ENCODE data around the gene PPP2R5C. TPM values are rescaled to one million over a fixed set of nuclear protein-coding genes. Genes with fewer than 3 reads are reported as not detected.

Gene PPP2R5C
- total RNA-seq, 1 experiment from 2014 or later = 93.0 TPM

GRCh38 chr14:101714394-101714793 is 47.1 kb upstream of the PPP2R5C start:
- Histone ChIP-seq H3K79me1 (ENCODE audit: insufficient read depth, low read depth, low read length, poor library complexity, severe bottlenecking) (no peaks in the 10 kb centered on the region), H3K23ac (ENCODE audit: insufficient read length, low read depth, low read length) (no peak overlapping the region), H2AK5ac (ENCODE audit: insufficient read length, low read length) (no peak overlapping the region), H4K8ac (replicated peaks; ENCODE audit: insufficient read length, low read depth, low read length) (no peak overlapping the region), H3K4ac (ENCODE audit: low read depth, low read length) (no peak overlapping the region), H3K14ac (ENCODE audit: insufficient read depth, low read length) (no peak overlapping the region), H4K20me1 (ENCODE audit: control insufficient read depth, insufficient read depth, insufficient read length) (no peaks in the 10 kb centered on the region), H2BK15ac (ENCODE audit: low read depth, low read length) (no peak overlapping the region), H3K79me2 (ENCODE audit: insufficient read depth, low read length) (no peaks in the 10 kb centered on the region), H3K18ac (ENCODE audit: insufficient read length, low read depth, low read length) (no peak overlapping the region), H3K27ac (ENCODE audit: insufficient read length, low read depth, low read length) (no peak overlapping the region), H3K4me2 (ENCODE audit: insufficient read depth, insufficient read length, low read length) (no peak overlapping the region), H3T11ph (ENCODE audit: low read length) (no peak overlapping the region), H3K23me2 (ENCODE audit: insufficient read length, low read depth, low read length, poor library complexity, severe bottlenecking) (no peaks in the 10 kb centered on the region), H2AFZ (ENCODE audit: low read length) (no peak overlapping the region), H3K56ac (ENCODE audit: insufficient read length, low read depth, low read length) (no peak overlapping the region), H3K9me3 (ENCODE audit: control insufficient read depth, low read depth, low read length) (no peaks in the 10 kb centered on the region), H2BK20ac (ENCODE audit: low read depth, low read length, poor library complexity, severe bottlenecking) (no peak overlapping the region), H4K5ac (ENCODE audit: insufficient read length, low read depth, low read length) (no peak overlapping the region), H4K91ac (ENCODE audit: insufficient read length, low read depth, low read length) (no peak overlapping the region), H3K27me3 (ENCODE audit: insufficient read depth, low read length) (no peaks in the 10 kb centered on the region), H2BK12ac (ENCODE audit: insufficient read length, low read depth, low read length) (no peak overlapping the region), H2BK5ac (ENCODE audit: insufficient read length, low read length) (no peak overlapping the region), H2BK120ac (ENCODE audit: low read depth, low read length, poor library complexity, severe bottlenecking) (no peak overlapping the region), H3K4me1 (ENCODE audit: insufficient read depth, low read length) (0 out of 2 replicates have a peak, but pooled peaks cover 2% of the 10 kb centered on the region), H3K9ac (ENCODE audit: extremely low read depth, insufficient read length, low read length) (no peak overlapping the region)
- H3K4me3 Mint-ChIP-seq = no peak overlapping the region
- TF ChIP-seq, protein P1, sequence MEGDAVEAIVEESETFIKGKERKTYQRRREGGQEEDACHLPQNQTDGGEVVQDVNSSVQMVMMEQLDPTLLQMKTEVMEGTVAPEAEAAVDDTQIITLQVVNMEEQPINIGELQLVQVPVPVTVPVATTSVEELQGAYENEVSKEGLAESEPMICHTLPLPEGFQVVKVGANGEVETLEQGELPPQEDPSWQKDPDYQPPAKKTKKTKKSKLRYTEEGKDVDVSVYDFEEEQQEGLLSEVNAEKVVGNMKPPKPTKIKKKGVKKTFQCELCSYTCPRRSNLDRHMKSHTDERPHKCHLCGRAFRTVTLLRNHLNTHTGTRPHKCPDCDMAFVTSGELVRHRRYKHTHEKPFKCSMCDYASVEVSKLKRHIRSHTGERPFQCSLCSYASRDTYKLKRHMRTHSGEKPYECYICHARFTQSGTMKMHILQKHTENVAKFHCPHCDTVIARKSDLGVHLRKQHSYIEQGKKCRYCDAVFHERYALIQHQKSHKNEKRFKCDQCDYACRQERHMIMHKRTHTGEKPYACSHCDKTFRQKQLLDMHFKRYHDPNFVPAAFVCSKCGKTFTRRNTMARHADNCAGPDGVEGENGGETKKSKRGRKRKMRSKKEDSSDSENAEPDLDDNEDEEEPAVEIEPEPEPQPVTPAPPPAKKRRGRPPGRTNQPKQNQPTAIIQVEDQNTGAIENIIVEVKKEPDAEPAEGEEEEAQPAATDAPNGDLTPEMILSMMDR (conservative IDR thresholded peaks at IDR 0.05) = no peak
- H3K36me3 Mint-ChIP-seq (ENCODE audit: insufficient read depth in 1 of 3, low read depth in 3 of 3) = no peaks in the 10 kb centered on the region
- peaks cover 28 to 31% of the 10 kb centered on the region in 2 experiments for H3K4me1 Mint-ChIP-seq
- H3K27ac Mint-ChIP-seq = no peak overlapping the region; a peak in 1 of 7 replicates
- peaks cover 2% of the 10 kb centered on the region; the same call in 1 of the 2 replicates for H3K27me3 Mint-ChIP-seq (ENCODE audit: low read depth)
- no peak for DNase-seq
- peaks cover 7 to 8% of the 10 kb centered on the region in 2 experiments for H3K9me3 Mint-ChIP-seq
- no CpG with 5 or more reads among the region's 3 CpGs for WGBS (ENCODE audit: extremely low coverage, insufficient read length, low lambda C conversion rate)
